Measurements from ENCODE around the gene CLASP1. TPM values are rescaled to one million over a fixed set of nuclear protein-coding genes. Genes with fewer than 3 reads are reported as not detected.
"Not testable (repeated sequence)": the region's sequence is repeated elsewhere in the genome, so short reads cannot be mapped to it uniquely, and the experiment has no call there.

The CLASP1 gene
- total and polyA plus RNA-seq, 8 donors: 5.7 to 188 (median 20.8) TPM

- H3K9me3 ChIP-seq: no peaks in the 10 kb centered on the region
- 88 to 93% (median 89%) methylated on average over 7 of the region's 7 CpGs for WGBS, 5 donors
- H3K4me3 ChIP-seq: no peak overlapping the region
- H3K36me3 ChIP-seq: no peaks in the 10 kb centered on the region
- no peak for TF ChIP-seq EP300 (IDR thresholded peaks at IDR 0.05)
- no peak for TF ChIP-seq POLR2AphosphoS5 (IDR thresholded peaks at IDR 0.05)
- no peak for TF ChIP-seq CTCF (IDR thresholded peaks at IDR 0.05)
- no peak for TF ChIP-seq POLR2A (IDR thresholded peaks at IDR 0.05)
- H3K27me3 ChIP-seq: no peaks in the 10 kb centered on the region
- no peak overlapping the region for H3K27ac ChIP-seq
- intact Hi-C loops (cut with DNase I; ENCODE audit: low total_unique reads): no loop called here
- peaks cover 0 to 40% (median 18%) of the 10 kb centered on the region in 4 donors for H3K4me1 ChIP-seq
- DNase-seq: no peak
Measured at GRCh38 chr2:121558329-121558728, 90.9 kb downstream of the CLASP1 start.

DNA sequence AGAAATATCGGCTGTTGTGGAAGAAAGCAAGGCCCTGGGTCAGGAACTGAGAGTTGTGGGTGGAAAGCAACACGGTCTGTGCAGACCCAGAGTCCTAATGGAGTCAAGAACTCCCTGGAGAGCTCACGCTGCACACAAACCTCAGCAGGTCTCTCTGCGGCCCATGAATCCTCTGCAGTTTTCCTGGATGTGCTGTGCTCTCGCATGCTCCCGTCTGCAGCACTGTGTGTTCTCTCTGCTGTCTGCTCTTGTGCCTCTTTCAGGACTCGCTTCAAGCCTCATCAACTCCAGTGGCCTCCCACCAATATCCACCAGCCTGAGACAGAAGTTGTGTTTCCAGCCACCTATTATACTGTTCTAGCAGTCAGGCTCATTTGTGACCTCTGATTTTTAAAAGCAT is 94.3 kb downstream of the CLASP1 start:
- no peak overlapping the region for H3K4me3 ChIP-seq

GRCh38 chr2:121552477-121553180 is 96.6 kb downstream of the CLASP1 start:
- H3K27me3 ChIP-seq; H3K27ac ChIP-seq; H3K4me3 ChIP-seq; H3K9me3 ChIP-seq; DNase-seq; H3K36me3 ChIP-seq; intact Hi-C loops (cut with DNase I; ENCODE audit: low total_unique reads): not testable (repeated sequence)
- peaks cover 0 to 18% (median 8%) of the 10 kb centered on the region in 4 donors for H3K4me1 ChIP-seq
- WGBS, 5 donors: 79 to 93% (median 88%) methylated on average over 2 of the region's 2 CpGs

More for the DNA sequence above, 94.3 kb downstream of the CLASP1 start:
- no peak for DNase-seq
- H3K36me3 ChIP-seq: no peaks in the 10 kb centered on the region
- no peak for TF ChIP-seq POLR2A (IDR thresholded peaks at IDR 0.05)
- TF ChIP-seq CTCF (IDR thresholded peaks at IDR 0.05): no peak
- no peak for TF ChIP-seq EP300 (IDR thresholded peaks at IDR 0.05)
- no peak for TF ChIP-seq POLR2AphosphoS5 (IDR thresholded peaks at IDR 0.05)
- intact Hi-C loops (cut with DNase I; ENCODE audit: low total_unique reads): no loop called here
- no peak overlapping the region for H3K27ac ChIP-seq
- peaks cover 0 to 18% (median 8%) of the 10 kb centered on the region in 4 donors for H3K4me1 ChIP-seq
- H3K9me3 ChIP-seq: no peaks in the 10 kb centered on the region
- 82 to 92% (median 89%) methylated on average over 7 of the region's 7 CpGs for WGBS, 5 donors
- no peaks in the 10 kb centered on the region for H3K27me3 ChIP-seq

GRCh38 chr2:121550669-121551068 is 98.6 kb downstream of the CLASP1 start:
- Histone ChIP-seq H3K4me1 (peaks cover 0 to 11% (median 0%) of the 10 kb centered on the region in 4 donors), H3K9me3 (no peaks in the 10 kb centered on the region), H3K4me3 (no peak overlapping the region), H3K27ac (no peak overlapping the region), H3K36me3 (no peaks in the 10 kb centered on the region), H3K27me3 (no peaks in the 10 kb centered on the region)
- TF ChIP-seq CTCF (IDR thresholded peaks at IDR 0.05) (no peak), EP300 (IDR thresholded peaks at IDR 0.05) (no peak), POLR2A (IDR thresholded peaks at IDR 0.05) (no peak), POLR2AphosphoS5 (IDR thresholded peaks at IDR 0.05) (no peak)
- DNase-seq: no peak
- 68 to 90% (median 87%) methylated on average over 2 of the region's 2 CpGs for WGBS, 5 donors
- intact Hi-C loops (cut with DNase I; ENCODE audit: low total_unique reads): no loop called here

DNA sequence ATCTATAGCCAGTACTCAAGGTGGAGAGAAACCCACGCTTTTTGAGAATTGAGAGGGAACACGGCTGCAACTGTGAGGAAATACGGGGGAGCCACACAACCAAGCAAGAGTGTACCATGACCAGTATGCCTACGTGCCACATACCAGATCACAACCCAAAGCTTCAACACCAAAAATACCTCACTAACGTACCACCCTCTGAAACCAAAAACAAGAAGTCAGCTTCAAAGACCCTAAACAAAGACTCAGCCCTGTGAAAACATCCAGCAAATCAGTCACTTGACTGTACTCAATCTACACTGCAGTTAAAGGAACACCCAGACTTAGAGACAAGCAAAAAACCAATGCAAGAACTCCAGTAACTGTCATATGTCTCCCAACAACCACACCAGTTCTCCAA is 101.6 kb downstream of the CLASP1 start:
- intact Hi-C loops (cut with DNase I; ENCODE audit: low total_unique reads): no loop called here
- Histone ChIP-seq H3K27me3 (no peaks in the 10 kb centered on the region), H3K27ac (no peak overlapping the region), H3K4me1 (peaks cover 0 to 28% (median 14%) of the 10 kb centered on the region in 4 donors), H3K4me3 (no peak overlapping the region), H3K36me3 (no peaks in the 10 kb centered on the region), H3K9me3 (no peaks in the 10 kb centered on the region)
- WGBS, 5 donors: 89 to 99% (median 95%) methylated on average over 5 of the region's 5 CpGs
- no peak for TF ChIP-seq CTCF (IDR thresholded peaks at IDR 0.05)
- TF ChIP-seq POLR2AphosphoS5 (IDR thresholded peaks at IDR 0.05): no peak
- TF ChIP-seq POLR2A (IDR thresholded peaks at IDR 0.05): no peak
- TF ChIP-seq EP300 (IDR thresholded peaks at IDR 0.05): no peak
- no peak for DNase-seq

All from stomach (tissue), 9 donors.